GM12872 (cell line): ENCODE data around the gene SPR.

Experiments used
- TF ChIP-seq, protein P1 (sequence below): IDR thresholded peaks from 3 replicates; pipeline ENCODE4 v1.5.1; 2011; ENCODE audit warnings: low read depth, mild to moderate bottlenecking, low read length, moderate library complexity; ENCODE audit not compliant: insufficient read depth

SPR gene

DNA sequence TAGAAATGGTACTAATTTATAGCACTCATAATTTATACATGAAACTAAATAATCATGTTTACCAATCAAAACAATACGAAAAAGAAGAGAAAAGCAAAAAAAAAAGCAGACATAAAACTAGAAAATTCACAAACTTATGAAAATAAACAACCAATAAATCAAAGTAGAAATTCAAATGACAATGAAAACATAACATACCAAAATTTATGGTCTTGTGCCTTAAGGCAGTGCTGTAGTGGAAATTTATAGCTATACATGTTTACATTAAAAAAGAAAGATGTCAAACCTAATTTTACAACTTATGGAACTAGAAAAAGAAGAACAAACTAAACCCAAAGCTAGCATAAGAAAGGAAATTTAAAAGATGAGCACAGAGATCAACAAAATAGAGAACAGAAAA lies 16.1 kb upstream of the SPR start:
- TF ChIP-seq, protein P1, sequence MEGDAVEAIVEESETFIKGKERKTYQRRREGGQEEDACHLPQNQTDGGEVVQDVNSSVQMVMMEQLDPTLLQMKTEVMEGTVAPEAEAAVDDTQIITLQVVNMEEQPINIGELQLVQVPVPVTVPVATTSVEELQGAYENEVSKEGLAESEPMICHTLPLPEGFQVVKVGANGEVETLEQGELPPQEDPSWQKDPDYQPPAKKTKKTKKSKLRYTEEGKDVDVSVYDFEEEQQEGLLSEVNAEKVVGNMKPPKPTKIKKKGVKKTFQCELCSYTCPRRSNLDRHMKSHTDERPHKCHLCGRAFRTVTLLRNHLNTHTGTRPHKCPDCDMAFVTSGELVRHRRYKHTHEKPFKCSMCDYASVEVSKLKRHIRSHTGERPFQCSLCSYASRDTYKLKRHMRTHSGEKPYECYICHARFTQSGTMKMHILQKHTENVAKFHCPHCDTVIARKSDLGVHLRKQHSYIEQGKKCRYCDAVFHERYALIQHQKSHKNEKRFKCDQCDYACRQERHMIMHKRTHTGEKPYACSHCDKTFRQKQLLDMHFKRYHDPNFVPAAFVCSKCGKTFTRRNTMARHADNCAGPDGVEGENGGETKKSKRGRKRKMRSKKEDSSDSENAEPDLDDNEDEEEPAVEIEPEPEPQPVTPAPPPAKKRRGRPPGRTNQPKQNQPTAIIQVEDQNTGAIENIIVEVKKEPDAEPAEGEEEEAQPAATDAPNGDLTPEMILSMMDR, result no peak

GRCh38 chr2:72871880-72872279 lies 15.3 kb upstream of the SPR start:
- TF ChIP-seq, protein P1, result no peak

DNA sequence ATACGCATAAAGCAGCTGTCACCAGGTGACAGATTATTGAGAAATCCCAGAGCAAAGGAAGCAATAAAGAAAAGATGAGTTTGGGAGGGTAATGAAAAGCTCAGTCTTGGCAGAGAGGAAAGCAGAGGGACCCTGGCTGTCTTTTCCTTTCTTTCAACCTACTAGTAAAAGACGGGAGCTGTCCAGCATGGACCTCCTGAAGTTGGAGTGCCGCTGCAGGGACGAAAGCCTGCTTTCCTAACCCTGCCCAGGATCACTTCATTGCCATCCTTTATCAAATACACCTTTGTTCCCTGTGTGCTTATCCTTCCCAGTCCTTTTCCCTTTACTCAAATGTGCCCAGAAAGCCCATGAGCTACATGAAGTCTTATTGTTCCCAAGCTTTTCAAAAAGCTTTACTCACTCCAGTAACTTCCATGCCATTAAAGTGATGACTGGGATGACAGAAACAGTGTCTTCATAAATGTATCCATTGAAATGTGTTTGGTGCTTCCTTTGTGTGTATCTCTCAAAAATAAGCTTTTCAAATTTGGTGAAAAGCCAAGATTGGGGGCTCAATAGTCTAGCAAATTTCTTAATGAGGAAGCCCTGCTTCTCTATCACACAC lies 3.7 kb upstream of the SPR start:
- TF ChIP-seq, protein P1, result no peak

- TF ChIP-seq, protein P1, result no peak
Measured at GRCh38 chr2:72886505-72887031, 640 bp upstream of the SPR start.

DNA sequence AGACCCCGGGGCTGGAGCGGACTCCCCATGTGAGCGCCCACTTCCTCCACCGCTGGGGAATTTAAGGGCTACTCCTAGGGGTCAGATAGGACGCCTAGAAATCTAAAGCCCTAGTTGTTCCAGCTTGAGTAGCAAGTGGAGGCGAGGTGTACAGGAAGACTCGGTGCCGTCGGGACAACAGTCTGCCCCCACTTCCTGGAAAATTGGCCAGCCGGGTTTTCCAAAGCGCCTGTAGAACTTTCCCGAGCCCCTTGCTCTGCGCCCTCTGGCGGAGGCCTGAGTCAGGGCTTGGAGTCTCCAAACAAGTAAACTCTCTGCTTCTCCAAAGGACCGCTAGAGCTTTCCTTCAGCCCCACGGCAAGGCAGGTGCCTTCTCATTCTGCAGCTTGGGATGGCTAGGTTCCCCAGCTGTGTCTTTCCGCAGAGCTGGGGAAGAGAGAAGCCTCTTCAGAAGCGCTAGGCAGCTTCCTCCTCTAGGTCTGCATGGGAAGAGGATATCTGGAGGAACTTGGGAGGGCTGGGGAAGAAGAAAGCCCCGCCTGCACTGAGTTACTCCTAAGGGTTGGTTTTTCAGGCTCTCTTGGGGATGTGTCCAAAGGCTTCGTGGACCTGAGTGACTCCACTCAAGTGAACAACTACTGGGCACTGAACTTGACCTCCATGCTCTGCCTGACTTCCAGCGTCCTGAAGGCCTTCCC lies 681 bp downstream of the SPR start:
- TF ChIP-seq, protein P1, result peak; percentile 98

GRCh38 chr2:72888438-72889202 lies 1.4 kb downstream of the SPR start:
- TF ChIP-seq, protein P1, result no peak

- TF ChIP-seq, protein P1, result no peak
Measured at GRCh38 chr2:72889991-72890390, 2.8 kb downstream of the SPR start.
